Hepatocyte (in vitro differentiated cells): ENCODE measurements around the gene ATP7B. TPM values are rescaled to one million over a fixed set of nuclear protein-coding genes. Genes with fewer than 3 reads are reported as not detected.

Experiments used
- DNase-seq: peaks from one replicate; pipeline ENCODE4 v3.0.0-alpha.2; 2016; ENCODE audit warnings: low spot score
- H2AFZ ChIP-seq: fragments of 200-600 bp; sonication (generic); 2 replicates; pipeline ENCODE4 v1.6.0; 2016; ENCODE audit warnings: antibody characterized with exemption, mild to moderate bottlenecking
- H3K27ac ChIP-seq: fragments of 200-600 bp; sonication (generic); 2 replicates; pipeline ENCODE4 v1.5.1; 2016; ENCODE audit warnings: mild to moderate bottlenecking
- H3K27me3 ChIP-seq: fragments of 200-600 bp; sonication (generic); 2 replicates; pipeline ENCODE4 v1.6.1; 2016
- H3K36me3 ChIP-seq: fragments of 200-600 bp; sonication (generic); replicated peaks from 2 replicates; pipeline ENCODE4 v1.5.1; 2016; ENCODE audit warnings: low read depth; ENCODE audit not compliant: insufficient read depth
- H3K4me1 ChIP-seq: fragments of 200-600 bp; sonication (generic); 2 replicates; pipeline ENCODE4 v1.5.1; 2016; ENCODE audit warnings: mild to moderate bottlenecking, moderate library complexity; ENCODE audit not compliant: insufficient read depth
- H3K4me2 ChIP-seq: fragments of 200-600 bp; sonication (generic); 2 replicates; pipeline ENCODE4 v1.6.0; 2016
- H3K4me3 ChIP-seq: fragments of 200-600 bp; sonication (generic); 2 replicates; pipeline ENCODE4 v1.5.1; 2016; ENCODE audit warnings: mild to moderate bottlenecking
- H3K79me2 ChIP-seq: fragments of 200-600 bp; sonication (generic); 2 replicates; pipeline ENCODE4 v1.6.0; 2017; ENCODE audit warnings: mild to moderate bottlenecking
- H3K9me2 ChIP-seq: fragments of 200-600 bp; sonication (generic); replicated peaks from 2 replicates; pipeline ENCODE4 v1.6.0; 2017; ENCODE audit warnings: mild to moderate bottlenecking; ENCODE audit not compliant: insufficient read depth
- H3K9me3 ChIP-seq: fragments of 200-600 bp; sonication (generic); 2 replicates; pipeline ENCODE4 v1.5.1; 2016; ENCODE audit warnings: low read depth, mild to moderate bottlenecking
- H4K20me1 ChIP-seq: fragments of 200-600 bp; sonication (generic); 2 replicates; pipeline ENCODE4 v1.6.0; 2016; ENCODE audit warnings: mild to moderate bottlenecking; ENCODE audit not compliant: insufficient read depth, poor library complexity, severe bottlenecking
- CTCF ChIP-seq: fragments of 200-600 bp; sonication (generic); IDR thresholded peaks from 2 replicates; pipeline ENCODE4 v1.5.1; 2016; ENCODE audit warnings: antibody characterized with exemption, mild to moderate bottlenecking; ENCODE audit not compliant: poor library complexity
- EZH2 ChIP-seq: fragments of 200-600 bp; sonication (generic); IDR thresholded peaks from 2 replicates; pipeline ENCODE4 v1.6.1; 2016; ENCODE audit warnings: antibody characterized with exemption, mild to moderate bottlenecking, borderline replicate concordance
- EZH2phosphoT487 ChIP-seq: fragments of 200-600 bp; sonication (generic); IDR thresholded peaks from one replicate; pipeline ENCODE4 v1.6.1; 2018; ENCODE audit warnings: antibody characterized with exemption, mild to moderate bottlenecking, low read depth, moderate library complexity; ENCODE audit not compliant: unreplicated experiment, severe bottlenecking
- WGBS: methylation state at CpG from one replicate; pipeline ENCODE4 v1.1.6; 2016; ENCODE audit warnings: low lambda C conversion rate; ENCODE audit errors: missing lambda C conversion rate; 5-methylcytosine and 5-hydroxymethylcytosine counted together
- polyA plus RNA-seq: library from polyadenylated mRNA; unstranded; fragments of >200 nt; fragmentation: Nextera tagmentation; extraction: Ambion mirVana; gene quantifications from 2 replicates; pipeline ENCODE4 v1.2.1, GENCODE V29; 2016
- total RNA-seq: library from RNA; depleted of rRNA; stranded (reverse); fragments of >200 nt; gene quantifications from 2 replicates; pipeline ENCODE4 v1.2.3, GENCODE V29; 2014

The ATP7B gene
- total and polyA plus RNA-seq, 2 experiments from 2014 or later, result 47.3 to 70.0 TPM

- Histone ChIP-seq H3K9me3 (no peaks in the 10 kb centered on the region), H2AFZ (no peak within 1 kb of the TSS), H3K4me3 (no peak within 1 kb of the TSS), H3K4me1 (peaks cover 18% of the 10 kb centered on the region), H3K27ac (peak within 1 kb of the TSS; percentile 5), H4K20me1 (peaks cover 2% of the 10 kb centered on the region), H3K9me2 (no peaks in the 10 kb centered on the region), H3K36me3 (no peaks in the 10 kb centered on the region), H3K27me3 (no peaks in the 10 kb centered on the region), H3K4me2 (peak within 1 kb of the TSS; percentile 17), H3K79me2 (peaks cover 44% of the 10 kb centered on the region)
- WGBS, result 100% methylated on average over 3 of the region's 3 CpGs
- TF ChIP-seq EZH2 (no peak), EZH2phosphoT487 (no peak)
- no peak for DNase-seq
Observed at GRCh38 chr13:52024481-52024880, 13.2 kb upstream of the ATP7B start, which contains the start of gene UTP14C. Gene UTP14C, plus strand, starts transcription at chr13:52024691. Its CDS starts 4,114 bp downstream, at chr13:52028805.

GRCh38 chr13:52022356-52022755, 11.1 kb upstream of the ATP7B start:
- no peak overlapping the region for H3K4me3 ChIP-seq
- H3K27ac ChIP-seq, result no peak overlapping the region
- WGBS, result 95% methylated on average over 2 of the region's 2 CpGs
- H3K79me2 ChIP-seq, result peaks cover 42% of the 10 kb centered on the region
- H4K20me1 ChIP-seq, result peaks cover under 1% of the 10 kb centered on the region
- H3K9me2 ChIP-seq, result no peaks in the 10 kb centered on the region
- no peak for TF ChIP-seq CTCF
- no peak for TF ChIP-seq EZH2phosphoT487
- no peak for TF ChIP-seq EZH2
- H2AFZ ChIP-seq, result no peak overlapping the region
- DNase-seq, result no peak
- H3K36me3 ChIP-seq, result no peaks in the 10 kb centered on the region
- no peaks in the 10 kb centered on the region for H3K9me3 ChIP-seq
- H3K27me3 ChIP-seq, result no peaks in the 10 kb centered on the region
- H3K4me2 ChIP-seq, result no peak overlapping the region
- H3K4me1 ChIP-seq, result peaks cover 18% of the 10 kb centered on the region

- Histone ChIP-seq H3K4me3 (no peak overlapping the region), H3K27me3 (no peaks in the 10 kb centered on the region), H3K4me1 (peaks cover 4% of the 10 kb centered on the region), H2AFZ (no peak overlapping the region), H3K4me2 (no peak overlapping the region), H3K27ac (no peak overlapping the region), H4K20me1 (no peaks in the 10 kb centered on the region), H3K36me3 (no peaks in the 10 kb centered on the region), H3K9me2 (no peaks in the 10 kb centered on the region), H3K9me3 (no peaks in the 10 kb centered on the region), H3K79me2 (peaks cover 46% of the 10 kb centered on the region)
- TF ChIP-seq EZH2phosphoT487 (no peak), EZH2 (no peak), CTCF (no peak)
- DNase-seq, result no peak
- 98% methylated on average over 3 of the region's 3 CpGs for WGBS
Observed at GRCh38 chr13:52020191-52020590, 8.9 kb upstream of the ATP7B start.

- no peak overlapping the region for H3K27ac ChIP-seq
- WGBS, result 98% methylated on average over 3 of the region's 3 CpGs
- no peak for DNase-seq
- H4K20me1 ChIP-seq, result no peaks in the 10 kb centered on the region
- no peak overlapping the region for H2AFZ ChIP-seq
- H3K4me2 ChIP-seq, result no peak overlapping the region
- TF ChIP-seq CTCF, result no peak
- no peak for TF ChIP-seq EZH2
- TF ChIP-seq EZH2phosphoT487, result no peak
- peaks cover 13% of the 10 kb centered on the region for H3K4me1 ChIP-seq
- no peaks in the 10 kb centered on the region for H3K36me3 ChIP-seq
- H3K9me3 ChIP-seq, result no peaks in the 10 kb centered on the region
- no peaks in the 10 kb centered on the region for H3K27me3 ChIP-seq
- no peak overlapping the region for H3K4me3 ChIP-seq
- peaks cover 73% of the 10 kb centered on the region for H3K79me2 ChIP-seq
- H3K9me2 ChIP-seq, result no peaks in the 10 kb centered on the region
Observed at GRCh38 chr13:52016296-52016695, 5.0 kb upstream of the ATP7B start.
